A673 (cell line): Measurements from ENCODE around the gene VWA5B1. TPM values are rescaled to one million over a fixed set of nuclear protein-coding genes. Genes with fewer than 3 reads are reported as not detected.

Experiments used
- BruUV-seq: library from RNA; stranded (reverse); fragments of 400-500 nt; replicated peaks from 2 replicates; lab custom pipeline; 2021; lab: Mats Ljungman, UMichigan
- CTCF ChIA-PET: fragments of 300-600 bp; sonication (Branson Sonifier 250); formaldehyde crosslinking; loops from one replicate; lab custom pipeline; 2022; ENCODE audit warnings: antibody characterized with exemption; lab: Charles Lee
- POLR2A ChIA-PET: fragments of 300-600 bp; sonication (Branson Sonifier 250); formaldehyde crosslinking; loops from one replicate; lab custom pipeline; 2022; ENCODE audit warnings: antibody characterized with exemption; ENCODE audit not compliant: low non-redundant PET; lab: Charles Lee
- DNase-seq: peaks from one replicate; pipeline ENCODE4 v3.0.0-alpha.2; 2015; ENCODE audit warnings: low spot score
- H3K27ac ChIP-seq: fragments of 200-600 bp; sonication (generic); 2 replicates; pipeline ENCODE4 v1.5.1; 2016; ENCODE audit warnings: mixed run types, low read depth, mild to moderate bottlenecking, mixed read lengths, antibody characterized with exemption, low read length; ENCODE audit not compliant: poor library complexity, severe bottlenecking
- H3K27me3 ChIP-seq: fragments of 200-600 bp; sonication (generic); replicated peaks from 2 replicates; pipeline ENCODE4 v1.6.1; 2017; ENCODE audit warnings: mixed run types, low read depth, mild to moderate bottlenecking, mixed read lengths, antibody characterized with exemption, low read length; ENCODE audit not compliant: insufficient read depth, poor library complexity
- H3K36me3 ChIP-seq: fragments of 200-600 bp; sonication (generic); 2 replicates; pipeline ENCODE4 v1.6.1; 2016; ENCODE audit warnings: mixed run types, mild to moderate bottlenecking, mixed read lengths, antibody characterized with exemption, low read length; ENCODE audit not compliant: insufficient read depth, poor library complexity, severe bottlenecking
- H3K4me1 ChIP-seq: fragments of 200-600 bp; sonication (generic); 2 replicates; pipeline ENCODE4 v1.6.1; 2017; ENCODE audit warnings: mixed run types, mild to moderate bottlenecking, mixed read lengths, antibody characterized with exemption, low read length; ENCODE audit not compliant: insufficient read depth, poor library complexity, severe bottlenecking
- H3K4me3 ChIP-seq: fragments of 200-600 bp; sonication (generic); 2 replicates; pipeline ENCODE4 v1.5.1; 2016; ENCODE audit warnings: low read depth, mixed run types, mild to moderate bottlenecking, mixed read lengths, low read length; ENCODE audit not compliant: poor library complexity, severe bottlenecking
- H3K9me3 ChIP-seq: fragments of 200-600 bp; sonication (generic); 2 replicates; pipeline ENCODE4 v1.6.1; 2016; ENCODE audit warnings: mixed run types, low read depth, mild to moderate bottlenecking, mixed read lengths, antibody characterized with exemption, low read length; ENCODE audit not compliant: poor library complexity, severe bottlenecking
- EZH2 ChIP-seq: fragments of 200-600 bp; sonication (generic); IDR thresholded peaks from 2 replicates; pipeline ENCODE4 v1.6.1; 2017; ENCODE audit warnings: borderline replicate concordance, low read depth, mild to moderate bottlenecking, mixed read lengths, antibody characterized with exemption, low read length; ENCODE audit not compliant: poor library complexity, severe bottlenecking
- intact Hi-C: fragments of 100-400 bp; cut with micrococcal nuclease; formaldehyde crosslinking; loops from one replicate; pipeline ENCODE4 v1.10.0; 2022; ENCODE audit not compliant: unreplicated experiment
- total RNA-seq: library from RNA; stranded (reverse); gene quantifications from 2 replicates; pipeline ENCODE4 v1.2.3, GENCODE V29; 2021
- TF ChIP-seq, protein P1 (sequence below): fragments of 300-800, 200-600 bp; sonication (generic); conservative IDR thresholded peaks from 2 replicates; pipeline ENCODE4 v1.5.1; 2017; ENCODE audit warnings: low read depth, mild to moderate bottlenecking, antibody characterized with exemption, low read length, moderate library complexity, mixed read lengths

VWA5B1 gene
- total RNA-seq, 1 experiment from 2014 or later = not detected

DNA sequence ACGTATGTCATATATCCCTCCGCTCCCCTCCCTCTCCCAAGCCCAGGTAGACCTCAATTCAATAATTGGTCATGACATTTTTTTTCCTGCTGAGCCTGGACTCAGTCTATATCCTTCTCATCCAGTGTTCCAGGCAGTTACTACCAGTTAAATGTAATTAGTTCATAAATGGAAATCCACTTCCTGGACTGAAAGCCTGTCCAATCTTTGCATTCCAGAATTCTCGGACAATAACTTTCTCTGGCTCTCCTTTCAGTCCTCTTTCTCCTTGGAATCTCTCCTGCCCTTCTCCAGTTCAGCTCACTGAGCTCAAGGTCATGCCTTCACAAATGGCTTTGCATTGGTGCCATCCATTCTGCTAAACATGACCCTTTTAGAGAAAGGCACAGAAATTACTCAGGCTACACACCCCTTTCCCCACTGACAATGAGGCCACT is 34.8 kb downstream of the VWA5B1 start:
- Histone ChIP-seq H3K9me3 (no peaks in the 10 kb centered on the region), H3K4me1 (no peaks in the 10 kb centered on the region), H3K27me3 (peaks cover 50% of the 10 kb centered on the region), H3K4me3 (no peak overlapping the region), H3K36me3 (no peaks in the 10 kb centered on the region), H3K27ac (no peak overlapping the region)
- TF ChIP-seq EZH2 = no peak
- TF ChIP-seq, protein P1, sequence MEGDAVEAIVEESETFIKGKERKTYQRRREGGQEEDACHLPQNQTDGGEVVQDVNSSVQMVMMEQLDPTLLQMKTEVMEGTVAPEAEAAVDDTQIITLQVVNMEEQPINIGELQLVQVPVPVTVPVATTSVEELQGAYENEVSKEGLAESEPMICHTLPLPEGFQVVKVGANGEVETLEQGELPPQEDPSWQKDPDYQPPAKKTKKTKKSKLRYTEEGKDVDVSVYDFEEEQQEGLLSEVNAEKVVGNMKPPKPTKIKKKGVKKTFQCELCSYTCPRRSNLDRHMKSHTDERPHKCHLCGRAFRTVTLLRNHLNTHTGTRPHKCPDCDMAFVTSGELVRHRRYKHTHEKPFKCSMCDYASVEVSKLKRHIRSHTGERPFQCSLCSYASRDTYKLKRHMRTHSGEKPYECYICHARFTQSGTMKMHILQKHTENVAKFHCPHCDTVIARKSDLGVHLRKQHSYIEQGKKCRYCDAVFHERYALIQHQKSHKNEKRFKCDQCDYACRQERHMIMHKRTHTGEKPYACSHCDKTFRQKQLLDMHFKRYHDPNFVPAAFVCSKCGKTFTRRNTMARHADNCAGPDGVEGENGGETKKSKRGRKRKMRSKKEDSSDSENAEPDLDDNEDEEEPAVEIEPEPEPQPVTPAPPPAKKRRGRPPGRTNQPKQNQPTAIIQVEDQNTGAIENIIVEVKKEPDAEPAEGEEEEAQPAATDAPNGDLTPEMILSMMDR = no peak
- BruUV-seq = no TSS peak
- intact Hi-C loops = no loop called here
- ChIA-PET CTCF (no interaction called here), POLR2A (no interaction called here)
- DNase-seq = no peak

DNA sequence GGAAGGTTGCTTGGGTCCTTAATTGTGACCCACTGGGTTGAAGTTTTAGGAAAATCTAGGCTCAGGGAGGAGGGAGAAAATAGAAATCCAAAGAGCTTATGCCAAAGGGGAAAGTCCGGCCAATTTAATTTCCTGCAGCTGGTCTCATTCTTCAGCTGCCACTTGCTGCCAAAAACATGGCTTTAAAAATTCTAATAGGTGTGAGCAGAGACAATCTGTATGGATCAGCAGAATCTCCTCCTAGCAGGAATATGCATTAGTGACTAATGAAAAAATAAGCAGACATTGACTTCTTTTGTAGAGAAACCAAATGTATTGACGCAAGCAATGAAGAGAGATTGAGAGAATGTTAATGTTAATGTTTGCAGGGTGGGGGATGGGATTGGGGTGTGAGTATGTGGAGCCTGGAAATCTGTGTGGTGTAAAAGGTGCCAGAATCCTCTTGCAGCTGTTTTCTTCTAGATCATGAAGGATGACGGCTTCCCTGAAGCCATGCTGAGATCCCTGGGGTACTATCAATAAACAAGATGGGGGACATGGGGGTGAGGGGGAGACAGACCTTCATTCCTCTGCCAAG is 35.3 kb downstream of the VWA5B1 start:
- ChIA-PET POLR2A (no interaction called here), CTCF (no interaction called here)

DNA sequence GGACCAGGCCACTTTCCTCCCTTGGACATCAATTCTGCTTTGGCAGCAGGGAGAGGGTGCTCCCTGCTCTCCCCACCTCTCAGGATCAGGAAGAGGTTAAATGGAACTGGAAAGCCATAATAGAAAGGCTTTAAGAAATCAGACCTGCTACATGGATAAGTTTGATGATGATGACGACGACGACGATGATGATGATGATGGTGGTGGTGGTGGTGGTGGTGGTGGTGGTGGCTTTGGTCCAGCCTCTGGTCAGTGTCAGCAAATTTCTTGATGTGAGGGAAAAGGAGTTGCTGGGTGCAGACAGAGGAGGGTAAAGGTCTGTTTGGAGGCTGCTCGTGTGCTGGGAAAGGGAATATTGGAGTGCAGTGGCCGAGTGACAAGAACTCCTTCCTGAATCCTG is 36.8 kb downstream of the VWA5B1 start:
- CTCF ChIA-PET = no interaction called here
- Histone ChIP-seq H3K4me3 (no peak overlapping the region), H3K4me1 (no peaks in the 10 kb centered on the region), H3K27ac (no peak overlapping the region), H3K27me3 (peaks cover 30% of the 10 kb centered on the region), H3K36me3 (no peaks in the 10 kb centered on the region), H3K9me3 (no peaks in the 10 kb centered on the region)
- no peak for DNase-seq
- POLR2A ChIA-PET = no interaction called here
- no peak for TF ChIP-seq EZH2
- TF ChIP-seq, protein P1 = no peak
- no TSS peak for BruUV-seq
- intact Hi-C loops = no loop called here

More for the DNA sequence above, 35.3 kb downstream of the VWA5B1 start:
- no peaks in the 10 kb centered on the region for H3K9me3 ChIP-seq
- BruUV-seq = no TSS peak
- H3K27ac ChIP-seq = no peak overlapping the region
- H3K27me3 ChIP-seq = peaks cover 45% of the 10 kb centered on the region
- no peaks in the 10 kb centered on the region for H3K36me3 ChIP-seq
- H3K4me1 ChIP-seq = no peaks in the 10 kb centered on the region
- TF ChIP-seq, protein P1 = no peak
- TF ChIP-seq EZH2 = no peak
- intact Hi-C loops = no loop called here
- no peak for DNase-seq
- H3K4me3 ChIP-seq = no peak overlapping the region
